ENCODE measurements around the gene CA14.

GRCh38 chr1:150235852-150236613 lies 21.5 kb upstream of the CA14 start, which contains the start of gene ANP32E:
- TF ChIP-seq CTCF (IDR thresholded peaks at IDR 0.05; ENCODE audit: insufficient read depth, low read length, poor library complexity, severe bottlenecking) (no peak), EZH2phosphoT487 (conservative IDR thresholded peaks at IDR 0.05; ENCODE audit: low read length) (no peak)

Measured in SU-DHL-6 (cell line).